HG03280 (cell line): ENCODE results near the gene PFDN4.
A peak's percentile ranks its signal among the peaks of the same experiment; 100 is the strongest.
"Not testable (repeated sequence)": the region's sequence is repeated elsewhere in the genome, so short reads cannot be mapped to it uniquely, and the experiment has no call there.

Experiments
- ATAC-seq: cut with Tn5 transposase; IDR thresholded peaks from one replicate; pipeline ENCODE4 v1.9.1; 2021; ENCODE audit warnings: mild to moderate bottlenecking, moderate library complexity; ENCODE audit not compliant: unreplicated experiment

PFDN4 gene

DNA sequence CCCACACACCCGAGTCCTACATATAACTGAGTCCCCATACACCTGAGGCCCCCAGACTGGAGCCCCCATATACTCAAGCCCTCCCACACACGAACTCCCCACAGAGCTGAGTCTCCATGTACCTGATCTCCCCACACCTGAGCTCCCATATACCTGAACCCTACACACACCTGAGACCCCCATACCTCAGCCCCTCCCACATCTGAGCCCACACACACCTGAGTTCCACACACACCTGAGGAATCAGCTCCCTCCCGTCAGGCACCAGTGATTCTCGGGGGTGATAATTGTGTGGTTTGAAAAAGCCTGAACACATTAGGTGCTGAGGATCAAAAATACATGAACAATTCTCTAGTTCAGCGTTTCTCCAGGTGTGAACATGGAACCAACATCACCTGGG lies 15.4 kb downstream of the PFDN4 start:
- no peak for ATAC-seq

DNA sequence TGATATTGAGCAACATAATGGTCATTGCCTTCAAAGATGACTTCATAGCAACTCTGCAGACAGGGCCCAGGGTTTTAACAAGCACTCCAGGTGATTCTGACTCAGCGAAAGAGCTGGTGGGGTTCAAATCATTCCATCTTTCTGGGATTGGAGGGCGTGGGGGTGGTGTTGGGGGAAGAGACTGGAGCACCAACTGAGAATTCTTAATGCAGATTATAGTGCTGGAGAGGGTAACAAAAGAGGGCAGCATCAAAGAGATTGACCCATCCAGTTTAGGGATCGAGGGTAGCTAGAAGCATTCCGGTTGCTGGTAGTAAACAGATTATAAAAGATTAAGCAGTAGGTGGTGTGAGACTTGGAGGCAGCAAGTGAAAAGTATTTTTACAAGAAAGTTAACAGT lies 15.9 kb downstream of the PFDN4 start:
- ATAC-seq = no peak

- ATAC-seq = not testable (repeated sequence)
Measured at GRCh38 chr20:54224642-54225041, 16.8 kb downstream of the PFDN4 start.

GRCh38 chr20:54227241-54227640 lies 19.4 kb downstream of the PFDN4 start:
- peak; percentile 65 for ATAC-seq

GRCh38 chr20:54227751-54228150 lies 19.9 kb downstream of the PFDN4 start:
- ATAC-seq = no peak

DNA sequence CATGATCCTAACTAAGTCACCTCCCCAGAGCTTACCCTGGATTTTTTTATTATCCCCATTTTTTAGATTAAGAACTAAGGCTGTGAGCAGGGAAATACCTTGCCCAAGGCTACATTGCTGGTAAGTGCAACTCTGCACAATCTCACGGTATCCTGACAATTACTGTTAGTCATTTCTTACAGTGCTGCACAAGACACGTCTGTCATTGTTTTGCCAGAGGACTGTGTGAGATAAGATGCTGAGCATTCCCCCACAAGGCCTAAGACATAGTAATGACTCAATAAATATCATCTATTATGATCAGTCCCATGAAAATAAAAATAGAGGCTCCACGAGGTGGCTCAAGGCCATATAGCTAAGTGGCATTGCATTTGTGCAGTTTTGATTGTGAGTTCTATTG lies 21.0 kb downstream of the PFDN4 start:
- no peak for ATAC-seq

- ATAC-seq = no peak
Measured at GRCh38 chr20:54229566-54230160, 21.8 kb downstream of the PFDN4 start.

GRCh38 chr20:54231036-54231435 lies 23.1 kb downstream of the PFDN4 start:
- no peak for ATAC-seq

GRCh38 chr20:54234991-54235390 lies 27.1 kb downstream of the PFDN4 start:
- no peak for ATAC-seq

DNA sequence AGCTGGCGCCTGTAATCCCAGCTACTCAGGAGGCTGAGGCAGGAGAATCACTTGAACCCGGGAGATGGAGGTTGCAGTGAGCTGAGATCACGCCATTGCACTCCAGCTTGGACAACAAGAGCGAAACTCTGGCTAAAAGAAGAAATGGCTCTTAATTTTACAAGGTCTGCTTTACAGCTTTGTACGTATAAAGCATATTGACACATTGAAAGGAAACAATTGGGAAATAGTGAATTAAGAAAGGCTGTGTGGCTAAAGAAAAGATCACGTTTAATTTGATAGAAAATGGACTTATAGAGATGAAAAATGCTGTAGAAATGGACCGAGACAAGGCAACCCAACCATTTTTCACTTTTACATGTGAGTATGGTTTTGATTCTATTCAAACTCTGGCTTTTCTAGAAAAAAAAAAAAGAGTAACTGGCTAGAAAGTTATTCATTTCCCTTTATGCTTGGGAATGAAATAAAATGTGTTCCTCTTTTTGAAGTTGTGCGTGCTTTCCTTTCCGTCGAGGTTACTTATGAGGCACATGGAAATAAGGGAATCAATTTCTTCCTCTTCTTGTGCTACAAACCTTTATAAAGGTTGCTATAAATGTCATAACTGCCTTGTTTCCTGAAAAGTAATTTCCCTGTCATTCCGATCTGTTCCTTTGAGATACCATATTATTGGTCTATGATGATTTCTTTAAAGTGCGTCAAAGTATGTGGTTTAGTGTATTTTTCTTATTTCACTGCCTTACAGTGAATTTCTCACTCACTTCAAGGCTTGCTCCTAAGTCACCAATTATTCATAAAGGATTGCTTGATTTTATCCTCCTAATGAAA lies 29.4 kb downstream of the PFDN4 start:
- no peak for ATAC-seq

DNA sequence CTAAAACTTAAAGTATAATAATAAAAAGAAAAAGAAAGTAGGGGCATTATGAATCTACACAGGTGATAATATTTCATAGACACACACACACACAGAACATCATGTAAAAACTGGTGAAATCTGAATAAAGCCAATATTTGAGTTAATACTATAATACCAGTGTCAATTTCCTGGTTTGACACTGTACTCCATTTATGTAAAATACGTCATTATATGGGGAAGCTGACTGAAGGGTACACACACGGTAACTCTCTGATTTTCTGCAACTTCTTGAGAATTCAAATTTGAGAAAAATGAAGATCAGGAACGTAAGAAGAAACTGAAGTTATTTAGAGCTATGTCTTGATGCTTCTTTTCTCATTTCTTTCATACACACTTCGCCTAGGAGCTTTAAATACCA lies 36.2 kb downstream of the PFDN4 start:
- ATAC-seq = no peak

DNA sequence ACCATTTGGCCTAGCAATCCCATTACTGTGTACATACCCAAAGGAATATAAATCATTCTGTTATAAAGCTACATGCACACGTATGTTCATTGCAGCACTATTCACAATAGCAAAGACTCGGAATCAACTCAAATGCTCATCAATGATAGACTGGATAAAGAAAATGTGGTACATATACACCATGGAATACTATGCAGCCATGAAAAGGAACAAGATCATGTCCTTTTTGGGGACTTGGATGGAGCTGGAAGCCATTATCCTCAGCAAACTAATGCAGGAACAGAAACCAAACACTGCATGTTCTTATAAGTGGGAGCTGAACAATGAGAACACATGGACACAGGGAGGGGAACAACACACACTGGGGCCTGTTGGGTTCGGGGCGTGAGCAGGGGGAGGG lies 40.8 kb downstream of the PFDN4 start:
- ATAC-seq = not testable (repeated sequence)

DNA sequence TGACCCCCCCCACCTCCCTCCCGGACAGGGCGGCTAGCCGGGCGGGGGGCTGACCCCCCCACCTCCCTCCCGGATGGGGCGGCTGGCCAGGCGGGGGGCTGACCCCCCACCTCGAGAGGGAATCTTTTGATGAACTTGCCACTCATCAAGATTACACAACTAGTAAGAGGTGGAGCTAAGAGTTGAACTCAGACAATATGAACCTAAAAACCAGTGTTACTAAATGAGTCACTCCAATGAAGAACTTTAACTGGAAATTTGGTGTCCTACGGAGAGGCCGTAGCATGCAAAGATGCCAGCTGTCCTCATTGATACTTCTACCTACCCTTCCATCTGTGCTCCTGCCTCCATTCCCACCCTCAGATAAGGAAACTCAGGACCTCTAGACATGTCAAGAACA lies 42.8 kb downstream of the PFDN4 start:
- ATAC-seq = no peak

- no peak for ATAC-seq
Measured at GRCh38 chr20:54251096-54251495, 43.2 kb downstream of the PFDN4 start.

DNA sequence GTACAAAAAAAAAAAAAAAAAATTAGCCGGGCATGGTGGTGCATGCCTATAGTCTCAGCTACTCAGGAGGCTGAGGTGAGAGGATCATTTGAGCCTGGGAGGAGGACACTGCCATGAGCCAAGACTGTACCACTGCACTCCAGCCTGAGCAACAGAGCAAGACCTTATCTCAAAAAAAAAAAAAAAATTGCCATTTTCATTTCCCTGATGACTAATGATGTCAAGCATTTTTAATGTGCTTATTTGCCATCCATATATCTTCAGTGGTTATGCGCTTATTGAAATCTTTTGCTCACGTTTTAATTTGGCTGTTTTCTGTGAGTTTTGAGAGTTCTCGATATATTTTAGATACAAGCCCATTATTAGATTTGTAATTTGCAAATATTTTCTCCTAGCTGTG lies 46.7 kb downstream of the PFDN4 start:
- no peak for ATAC-seq

DNA sequence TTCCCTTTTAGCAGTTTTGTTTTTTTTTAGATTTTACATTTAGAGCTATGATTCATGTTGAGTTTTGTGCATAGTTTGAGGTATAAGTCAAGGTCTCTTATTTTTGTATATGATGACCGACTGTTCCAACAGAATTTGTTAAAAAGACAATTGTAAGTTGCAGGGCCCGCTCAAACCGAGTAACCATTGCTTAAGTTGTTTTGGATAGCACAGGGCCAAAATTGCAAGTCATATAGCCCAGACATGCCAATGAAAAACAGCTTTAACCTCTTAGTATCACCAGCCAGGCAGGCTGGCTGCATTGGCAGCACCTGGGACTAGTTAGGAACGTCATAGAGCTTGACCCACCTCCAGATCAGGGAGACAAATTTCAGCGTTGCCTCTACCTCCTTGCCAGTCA lies 47.3 kb downstream of the PFDN4 start:
- ATAC-seq = no peak

DNA sequence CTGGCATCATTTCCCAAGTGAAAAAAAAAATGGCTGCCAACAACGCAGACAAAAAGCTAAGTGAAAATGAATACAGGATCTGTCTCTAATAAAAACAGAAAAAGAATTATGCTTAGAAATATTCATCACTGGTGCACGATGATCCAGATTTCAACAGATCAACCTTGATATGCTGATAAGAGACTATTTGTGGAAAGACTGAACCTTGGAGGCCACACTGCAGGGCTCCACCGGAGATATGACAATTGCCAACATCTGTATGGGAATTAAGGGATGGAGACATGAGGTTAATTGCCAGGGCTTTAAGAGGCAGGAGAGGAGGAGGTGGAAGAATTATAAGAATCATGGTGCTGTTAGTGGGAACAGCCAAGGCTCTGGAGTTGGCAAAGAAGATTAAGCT lies 48.3 kb downstream of the PFDN4 start:
- no peak for ATAC-seq

DNA sequence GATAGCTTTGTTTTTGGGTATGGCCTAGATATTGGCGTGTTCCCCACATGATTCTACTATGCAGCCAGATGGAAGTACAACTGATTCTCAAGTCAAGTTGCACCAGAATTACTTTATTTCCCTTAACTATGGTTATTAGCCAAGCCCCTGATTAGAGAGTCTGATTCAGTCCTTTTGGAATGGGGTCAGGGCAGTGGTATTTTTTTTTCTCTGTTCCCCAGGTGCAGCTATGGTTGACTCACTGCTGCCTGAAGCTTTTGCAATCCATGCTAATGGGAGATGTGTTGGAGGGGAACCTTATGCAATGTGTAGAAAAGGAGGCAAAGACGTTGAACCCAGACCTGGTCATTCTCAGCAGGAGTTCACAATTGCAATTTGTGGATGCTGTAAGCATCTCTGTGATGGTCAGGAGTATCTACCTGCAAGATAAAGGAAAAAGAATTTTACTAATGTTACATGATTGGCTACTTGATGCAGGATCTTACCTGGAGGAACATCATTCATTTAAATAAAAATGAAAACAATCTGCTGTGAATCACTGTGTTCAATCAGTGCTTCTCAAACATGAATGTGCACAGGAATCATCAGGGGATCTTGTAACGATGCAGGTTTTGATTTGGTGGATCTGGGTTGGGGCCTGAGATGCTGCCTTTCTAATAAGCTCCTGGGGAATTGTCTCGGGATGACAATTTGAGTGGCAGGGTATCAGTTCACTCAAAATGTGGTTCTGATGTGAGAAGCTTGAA lies 49.4 kb downstream of the PFDN4 start:
- no peak for ATAC-seq

DNA sequence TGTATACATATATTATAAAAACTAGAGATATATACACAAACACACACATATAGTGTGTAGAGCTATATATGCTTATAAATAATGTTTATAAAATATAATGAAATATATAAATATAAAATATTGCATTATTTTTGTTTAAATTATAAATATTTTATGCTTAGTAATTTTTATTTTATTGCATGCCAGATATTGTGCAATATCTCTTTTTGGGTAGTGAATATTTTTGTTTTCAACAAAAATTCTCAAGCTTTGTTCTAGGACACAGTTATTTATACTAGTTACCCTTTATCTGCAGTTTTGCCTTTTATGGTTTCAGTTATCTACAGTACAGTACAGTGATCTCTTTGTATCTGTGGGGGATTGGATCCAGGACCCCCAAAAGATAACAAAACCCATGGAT lies 52.2 kb downstream of the PFDN4 start:
- ATAC-seq = no peak

- no peak for ATAC-seq
Measured at GRCh38 chr20:54262671-54263070, 54.8 kb downstream of the PFDN4 start.

DNA sequence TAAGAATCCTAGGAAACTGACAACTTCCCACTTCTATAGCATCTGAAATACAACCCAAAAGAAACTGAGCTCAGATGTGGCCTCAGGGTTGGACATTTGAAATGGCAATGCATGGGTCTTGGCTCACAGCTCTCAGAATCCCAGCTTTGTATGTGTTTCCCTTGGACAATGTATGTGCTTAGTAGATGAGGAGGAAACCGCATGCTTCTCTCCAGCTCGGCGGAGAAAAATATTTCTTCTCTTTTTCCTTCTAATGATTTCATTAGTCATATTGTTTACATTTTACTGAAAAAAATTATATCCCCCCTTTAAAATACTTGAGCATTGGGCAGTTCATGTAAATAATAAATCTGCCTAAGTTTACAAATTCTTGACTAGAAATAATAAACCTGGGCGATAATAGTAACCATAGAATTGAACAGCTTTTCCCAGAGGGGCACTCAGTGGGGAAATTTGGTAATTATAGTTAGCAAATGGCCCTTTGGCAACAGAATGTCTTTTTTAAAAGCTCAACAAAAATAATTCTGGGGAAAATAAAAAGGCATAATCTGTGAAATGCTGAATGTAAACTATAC lies 55.3 kb downstream of the PFDN4 start:
- ATAC-seq = no peak

DNA sequence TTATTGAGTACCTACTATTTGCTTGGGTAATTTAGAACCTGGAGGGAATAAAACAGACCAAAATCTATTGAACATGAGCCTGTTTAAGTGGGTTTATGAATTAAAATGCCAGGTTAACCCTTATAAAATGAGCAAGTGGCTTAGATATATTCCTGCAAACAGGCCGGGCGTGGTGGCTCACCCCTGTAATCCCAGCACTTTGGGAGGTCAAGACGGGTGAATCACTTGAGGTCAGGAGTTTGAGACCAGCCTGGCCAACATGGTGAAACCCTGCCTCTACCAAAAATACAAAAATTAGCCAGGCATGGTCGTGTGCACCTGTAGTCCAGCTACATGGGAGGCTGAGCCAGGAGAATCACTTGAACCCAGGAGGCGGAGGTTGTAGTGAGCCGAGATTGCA lies 57.9 kb downstream of the PFDN4 start:
- not testable (repeated sequence) for ATAC-seq
